Mesodermal cell (in vitro differentiated cells): ENCODE measurements around the gene RIN1.

ENCODE experiments used
- H3K27ac ChIP-seq: 2 replicates; pipeline ENCODE4 v1.7.0; 2013; ENCODE audit warnings: mild to moderate bottlenecking, low read depth, low read length, moderate library complexity; ENCODE audit not compliant: severe bottlenecking
- H3K36me3 ChIP-seq: 2 replicates; pipeline ENCODE4 v1.7.1; 2013; ENCODE audit warnings: mild to moderate bottlenecking, low read length, moderate library complexity; ENCODE audit not compliant: control insufficient read depth, insufficient read depth
- H3K4me1 ChIP-seq: one replicate; pipeline ENCODE4 v1.7.1; 2013; ENCODE audit warnings: mild to moderate bottlenecking, low read length; ENCODE audit not compliant: insufficient read depth, control insufficient read depth, poor library complexity, severe bottlenecking
- H3K4me3 ChIP-seq: 2 replicates; pipeline ENCODE4 v1.7.0; 2013; ENCODE audit warnings: low read length, control low read depth, mild to moderate bottlenecking; ENCODE audit not compliant: insufficient read depth, poor library complexity, severe bottlenecking; ENCODE audit errors: extremely low read depth
- H3K9me3 ChIP-seq: 2 replicates; pipeline ENCODE4 v1.7.1; 2013; ENCODE audit warnings: mild to moderate bottlenecking, low read length, moderate library complexity; ENCODE audit not compliant: control insufficient read depth
- WGBS, 2 experiments: methylation state at CpG; one replicate each; pipeline ENCODE4 v1.1.5; 2013; ENCODE audit warnings: missing lambda C conversion rate in 2 of 2; ENCODE audit not compliant: insufficient coverage in 2 of 2; 5-methylcytosine and 5-hydroxymethylcytosine counted together

Gene RIN1

DNA sequence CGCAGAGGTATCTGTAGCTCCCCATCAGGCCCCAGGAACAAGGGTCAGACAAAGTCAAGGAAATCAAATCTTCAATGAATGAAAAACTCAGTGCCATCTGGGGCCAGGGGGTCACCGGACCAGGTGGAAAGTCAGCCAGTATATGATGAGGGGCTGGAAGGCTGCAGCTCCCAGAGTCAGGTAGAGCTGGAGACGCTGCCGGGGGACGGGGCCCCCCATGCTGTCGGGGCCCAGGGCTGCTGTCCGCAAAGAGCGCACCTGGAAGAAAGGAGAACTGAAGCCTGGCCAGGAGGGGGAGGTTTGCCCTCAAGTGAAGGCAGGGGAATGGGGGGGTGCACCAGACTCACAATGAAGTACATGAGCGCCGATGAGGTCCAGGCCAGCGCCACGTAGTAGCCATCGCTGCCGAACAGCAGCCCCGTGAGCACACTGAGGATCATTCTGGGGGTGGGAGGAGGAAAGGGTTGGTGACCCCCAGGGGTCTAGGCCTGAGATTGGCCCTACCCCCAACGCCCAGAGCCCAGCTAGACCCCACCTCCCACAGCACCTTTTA is 51.6 kb downstream of the RIN1 start:
- 97 to 98% methylated on average over 8 to 9 of the region's 16 CpGs for WGBS, 2 experiments
- H3K36me3 ChIP-seq, result peaks cover 30% of the 10 kb centered on the region
- H3K4me1 ChIP-seq, result peaks cover 37% of the 10 kb centered on the region
- H3K27ac ChIP-seq, result no peak overlapping the region
- H3K9me3 ChIP-seq, result no peaks in the 10 kb centered on the region
- H3K4me3 ChIP-seq, result no peak overlapping the region

DNA sequence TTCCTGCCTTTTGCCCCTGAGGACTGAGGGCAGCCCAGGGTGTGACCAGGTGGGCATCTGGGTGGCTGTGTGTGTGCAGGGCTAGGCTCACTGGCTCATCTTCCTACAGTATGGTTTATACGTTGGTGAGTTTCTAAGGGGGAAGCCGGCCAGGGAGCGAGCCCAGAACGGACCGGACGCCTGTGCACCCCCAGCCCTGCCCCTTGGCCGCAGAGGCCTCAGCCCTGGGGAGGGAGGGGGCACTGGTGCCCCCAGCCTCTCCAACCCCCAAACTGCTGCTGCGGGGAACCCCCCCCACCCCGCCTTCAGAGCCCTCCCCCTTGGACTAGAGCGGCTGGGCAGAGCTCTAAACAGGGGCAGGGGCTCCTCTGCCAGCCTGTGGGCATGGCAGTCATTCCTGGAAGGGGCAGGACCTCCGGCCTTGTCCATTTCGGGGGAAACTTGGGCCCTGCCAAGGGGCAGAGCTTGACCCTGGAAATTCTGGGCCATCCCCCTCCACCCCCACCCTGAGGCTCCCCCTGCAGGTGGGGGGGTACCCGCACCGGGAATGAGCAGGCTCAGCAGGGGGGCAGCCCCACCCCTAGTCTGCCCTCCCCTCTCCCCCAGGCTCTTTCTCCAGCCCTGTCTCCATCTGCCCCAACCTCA is 52.7 kb downstream of the RIN1 start:
- no peak overlapping the region for H3K4me3 ChIP-seq
- 91 to 96% methylated on average over 4 to 9 of the region's 14 CpGs for WGBS, 2 experiments
- no peaks in the 10 kb centered on the region for H3K9me3 ChIP-seq
- no peak overlapping the region for H3K27ac ChIP-seq
- peaks cover 30% of the 10 kb centered on the region for H3K36me3 ChIP-seq
- H3K4me1 ChIP-seq, result peaks cover 45% of the 10 kb centered on the region

DNA sequence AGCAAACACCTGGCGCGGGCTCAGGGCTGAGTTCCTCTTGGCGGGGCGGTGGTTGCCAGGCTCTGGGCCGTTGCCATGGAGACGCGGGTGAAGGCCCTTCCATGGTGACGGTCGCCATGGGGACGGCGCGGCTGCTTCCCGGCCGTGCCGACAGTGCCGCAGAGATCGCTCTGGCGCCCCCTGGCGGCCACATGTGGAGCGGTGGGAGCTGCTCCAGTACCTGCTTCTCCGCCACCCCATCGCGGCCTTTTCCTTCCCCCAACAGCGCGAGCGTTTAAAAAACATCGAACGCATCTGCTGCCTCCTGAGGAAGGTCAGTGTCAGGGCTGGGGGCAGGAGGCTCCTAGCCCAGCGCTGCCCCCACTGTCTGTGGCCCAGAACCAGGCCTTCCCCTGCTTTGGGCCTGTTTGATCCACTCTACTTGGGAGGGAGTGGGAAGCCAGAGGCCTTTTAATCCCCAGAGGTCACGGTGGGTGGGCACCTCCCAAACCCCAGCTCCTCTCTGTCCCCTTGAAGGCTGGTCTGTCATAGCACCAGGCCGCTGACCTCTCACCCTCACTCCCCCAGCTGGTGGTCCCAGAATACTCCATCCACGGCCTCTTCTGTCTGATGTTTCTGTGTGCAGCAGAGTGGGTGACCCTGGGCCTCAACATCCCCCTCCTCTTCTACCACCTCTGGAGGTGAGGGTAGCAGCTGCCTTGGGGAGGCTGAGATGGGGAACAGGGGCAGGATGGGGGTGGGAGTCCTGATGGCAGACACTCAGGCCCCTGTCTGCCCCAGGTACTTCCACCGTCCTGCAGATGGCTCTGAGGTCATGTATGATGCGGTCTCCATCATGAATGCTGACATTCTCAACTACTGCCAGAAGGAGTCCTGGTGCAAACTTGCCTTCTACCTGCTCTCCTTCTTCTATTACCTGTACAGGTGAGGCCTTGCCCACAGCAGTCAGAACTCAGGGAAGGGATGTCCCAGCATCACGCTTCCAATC is 53.5 kb downstream of the RIN1 start:
- 12 to 14% methylated on average over 29 to 31 of the region's 35 CpGs for WGBS, 2 experiments
- H3K27ac ChIP-seq, result peak overlapping the region; percentile 36

More for the DNA sequence above, 53.5 kb downstream of the RIN1 start:
- no peaks in the 10 kb centered on the region for H3K9me3 ChIP-seq
- H3K36me3 ChIP-seq, result peaks cover 30% of the 10 kb centered on the region
- H3K4me3 ChIP-seq, result no peak overlapping the region
- peaks cover 41% of the 10 kb centered on the region for H3K4me1 ChIP-seq
